Aorta (tissue), 5 donors: Measurements from ENCODE around the gene CCDC33. TPM values are rescaled to one million over a fixed set of nuclear protein-coding genes. Genes with fewer than 3 reads are reported as not detected.

Source experiments
- ATAC-seq: fragments of 200-7000 bp; cut with Tn5 transposase; one replicate; pipeline ENCODE4 v1.9.1; 2022; ENCODE audit warnings: moderate library complexity; ENCODE audit not compliant: low FRiP score
- DNase-seq, 2 donors: peaks; one replicate each; pipeline ENCODE4 v3.0.0-alpha.2; 2020
- H3K27ac ChIP-seq, 2 donors: one replicate each; pipeline ENCODE4 v1.5.1; 2013; ENCODE audit warnings: low read length in 2 of 2, mild to moderate bottlenecking in 2 of 2, moderate library complexity in 2 of 2, control low read depth in 1 of 2, inconsistent platforms in 1 of 2, low read depth in 1 of 2
- H3K27me3 ChIP-seq, 2 donors: one replicate each; pipeline ENCODE4 v1.6.1; 2013; ENCODE audit warnings: control low read depth in 1 of 2, low read length in 1 of 2, mild to moderate bottlenecking in 1 of 2, moderate library complexity in 1 of 2; ENCODE audit not compliant: insufficient read depth in 2 of 2, control insufficient read depth in 1 of 2
- H3K36me3 ChIP-seq, 2 donors: one replicate each; pipeline ENCODE4 v1.6.1; 2013; ENCODE audit warnings: control low read depth in 1 of 2, low read length in 1 of 2, mild to moderate bottlenecking in 1 of 2; ENCODE audit not compliant: insufficient read depth in 2 of 2, control insufficient read depth in 1 of 2
- H3K4me1 ChIP-seq, 2 donors: one replicate each; pipeline ENCODE4 v1.6.1; 2013; ENCODE audit warnings: low read length in 2 of 2, control low read depth in 1 of 2, mild to moderate bottlenecking in 1 of 2, moderate library complexity in 1 of 2; ENCODE audit not compliant: insufficient read depth in 2 of 2, control insufficient read depth in 1 of 2
- H3K4me3 ChIP-seq, 2 donors: one replicate each; pipeline ENCODE4 v1.5.1; 2013; ENCODE audit warnings: low read length in 2 of 2, control low read depth in 1 of 2, mild to moderate bottlenecking in 1 of 2
- H3K9me3 ChIP-seq: one replicate; pipeline ENCODE4 v1.6.1; 2013; ENCODE audit warnings: mild to moderate bottlenecking, low read length; ENCODE audit not compliant: control insufficient read depth
- WGBS, 2 donors: extraction: QIAGEN DNeasy Blood & Tissue Kit; methylation state at CpG; one replicate each; pipeline ENCODE4 v1.1.7; 2013; 5-methylcytosine and 5-hydroxymethylcytosine counted together
- intact Hi-C, 2 donors: fragments of 100-400 bp; cut with DNase I; formaldehyde crosslinking; loops; one replicate each; pipeline versions ENCODE4 v1.14.2 to v1.15.0; 2022
- polyA plus RNA-seq, 2 donors: library from polyadenylated mRNA; stranded (reverse); fragments of 200-250 nt; gene quantifications; one replicate each; pipeline ENCODE4 v1.2.3, GENCODE V29; 2013
- total RNA-seq, 2 donors: library from RNA; stranded (reverse); fragmentation: NEBNext Ultra II Directional; extraction: Animal tissue kit (Norgen Biotek cat#: 25700); gene quantifications; one replicate each; pipeline ENCODE4 v1.2.1, GENCODE V29; 2021
- donor health status: healthy with polysubstance abuse.
- donor health status: Bipolar disorder and iron deficiency.
- donor health status: DM: no; HTN: no; CAD: no.
- donor health status: DM: no; HTN: no; CAD: no.
- donor health status: DM: yes; HTN: yes; CAD: no.

The CCDC33 gene
- total and polyA plus RNA-seq, 4 donors = not detected

DNA sequence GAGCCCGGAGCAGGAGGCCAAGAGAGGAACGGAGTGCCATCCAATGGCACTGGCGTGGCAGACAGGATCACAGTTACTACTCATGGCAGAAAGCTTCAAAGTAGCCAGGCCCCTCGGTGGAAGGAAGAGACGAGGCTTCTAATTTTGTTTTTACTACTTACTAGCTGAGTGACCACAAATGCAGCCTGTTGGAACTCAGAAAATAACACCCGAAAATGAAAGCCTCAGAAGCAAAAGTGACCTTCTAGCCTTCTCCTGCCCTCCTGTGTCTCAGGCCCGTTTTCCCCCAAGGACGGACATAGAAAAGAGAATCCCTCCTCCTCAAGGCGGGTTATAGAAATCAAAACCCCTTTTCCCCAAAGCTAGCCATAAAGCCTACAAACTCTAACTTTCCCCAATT, 23.6 kb upstream of the CCDC33 start:
- ATAC-seq = no peak
- no peaks in the 10 kb centered on the region for H3K4me1 ChIP-seq
- DNase-seq = no peak

DNA sequence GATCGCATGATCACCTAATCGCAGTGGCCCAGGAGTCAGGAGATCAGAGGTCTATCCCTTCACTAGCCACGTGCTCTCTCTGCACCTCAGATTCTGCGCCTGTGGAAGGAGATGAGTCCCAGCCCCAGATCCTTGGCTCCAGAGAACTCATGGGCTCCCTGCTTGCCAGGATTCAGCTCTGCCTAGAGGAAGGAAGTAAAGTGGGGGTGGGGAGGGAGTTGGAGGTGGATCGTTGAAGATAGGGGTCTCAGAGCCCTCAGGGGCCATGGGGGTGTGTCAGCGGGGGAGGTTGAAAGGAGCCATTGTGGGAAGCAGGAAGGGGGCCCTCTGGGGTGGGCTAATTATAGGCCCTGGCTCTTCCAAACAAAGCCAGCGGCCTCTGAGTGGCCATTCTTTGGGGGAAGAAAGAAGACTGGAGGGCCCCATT, 22.3 kb upstream of the CCDC33 start:
- intact Hi-C loops = no loop called here
- no peaks in the 10 kb centered on the region for H3K4me1 ChIP-seq
- H3K4me3 ChIP-seq = no peak overlapping the region
- H3K27me3 ChIP-seq = no peaks in the 10 kb centered on the region
- no peak overlapping the region for H3K27ac ChIP-seq
- no peaks in the 10 kb centered on the region for H3K36me3 ChIP-seq
- no peaks in the 10 kb centered on the region for H3K9me3 ChIP-seq
- WGBS, 2 donors = 78 to 84% methylated on average over 7 of the region's 7 CpGs
- no peak for ATAC-seq
- no peak for DNase-seq

More for the DNA sequence above, 23.6 kb upstream of the CCDC33 start:
- 86 to 91% methylated on average over 9 of the region's 9 CpGs for WGBS, 2 donors
- H3K9me3 ChIP-seq = no peaks in the 10 kb centered on the region
- no peak overlapping the region for H3K4me3 ChIP-seq
- no peaks in the 10 kb centered on the region for H3K27me3 ChIP-seq
- intact Hi-C loops = no loop called here
- H3K27ac ChIP-seq = no peak overlapping the region
- no peaks in the 10 kb centered on the region for H3K36me3 ChIP-seq

- Histone ChIP-seq H3K4me3 (no peak overlapping the region), H3K27me3 (no peaks in the 10 kb centered on the region), H3K27ac (no peak overlapping the region), H3K9me3 (no peaks in the 10 kb centered on the region), H3K4me1 (no peaks in the 10 kb centered on the region), H3K36me3 (no peaks in the 10 kb centered on the region)
- no peak for DNase-seq
- intact Hi-C loops = no loop called here
- WGBS, 2 donors = 87 to 88% methylated on average over 6 of the region's 6 CpGs
- no peak for ATAC-seq
Observed at GRCh38 chr15:74214324-74215021, 21.7 kb upstream of the CCDC33 start.

- DNase-seq (no peak), ATAC-seq (no peak)
- Histone ChIP-seq H3K4me1 (no peaks in the 10 kb centered on the region), H3K36me3 (no peaks in the 10 kb centered on the region), H3K27ac (no peak overlapping the region), H3K4me3 (no peak overlapping the region), H3K27me3 (no peaks in the 10 kb centered on the region), H3K9me3 (no peaks in the 10 kb centered on the region)
- 92 to 93% methylated on average over 8 of the region's 8 CpGs for WGBS, 2 donors
- intact Hi-C loops = no loop called here
Observed at GRCh38 chr15:74215958-74216357, 20.2 kb upstream of the CCDC33 start.

- no peaks in the 10 kb centered on the region for H3K27me3 ChIP-seq
- ATAC-seq (no peak), DNase-seq (no peak)
- H3K9me3 ChIP-seq = no peaks in the 10 kb centered on the region
- WGBS, 2 donors = 75 to 76% methylated on average over 3 of the region's 3 CpGs
- no peaks in the 10 kb centered on the region for H3K4me1 ChIP-seq
- no peaks in the 10 kb centered on the region for H3K36me3 ChIP-seq
- H3K4me3 ChIP-seq = no peak overlapping the region
- H3K27ac ChIP-seq = no peak overlapping the region
- intact Hi-C loops = no loop called here
Observed at GRCh38 chr15:74216949-74217348, 19.2 kb upstream of the CCDC33 start.

DNA sequence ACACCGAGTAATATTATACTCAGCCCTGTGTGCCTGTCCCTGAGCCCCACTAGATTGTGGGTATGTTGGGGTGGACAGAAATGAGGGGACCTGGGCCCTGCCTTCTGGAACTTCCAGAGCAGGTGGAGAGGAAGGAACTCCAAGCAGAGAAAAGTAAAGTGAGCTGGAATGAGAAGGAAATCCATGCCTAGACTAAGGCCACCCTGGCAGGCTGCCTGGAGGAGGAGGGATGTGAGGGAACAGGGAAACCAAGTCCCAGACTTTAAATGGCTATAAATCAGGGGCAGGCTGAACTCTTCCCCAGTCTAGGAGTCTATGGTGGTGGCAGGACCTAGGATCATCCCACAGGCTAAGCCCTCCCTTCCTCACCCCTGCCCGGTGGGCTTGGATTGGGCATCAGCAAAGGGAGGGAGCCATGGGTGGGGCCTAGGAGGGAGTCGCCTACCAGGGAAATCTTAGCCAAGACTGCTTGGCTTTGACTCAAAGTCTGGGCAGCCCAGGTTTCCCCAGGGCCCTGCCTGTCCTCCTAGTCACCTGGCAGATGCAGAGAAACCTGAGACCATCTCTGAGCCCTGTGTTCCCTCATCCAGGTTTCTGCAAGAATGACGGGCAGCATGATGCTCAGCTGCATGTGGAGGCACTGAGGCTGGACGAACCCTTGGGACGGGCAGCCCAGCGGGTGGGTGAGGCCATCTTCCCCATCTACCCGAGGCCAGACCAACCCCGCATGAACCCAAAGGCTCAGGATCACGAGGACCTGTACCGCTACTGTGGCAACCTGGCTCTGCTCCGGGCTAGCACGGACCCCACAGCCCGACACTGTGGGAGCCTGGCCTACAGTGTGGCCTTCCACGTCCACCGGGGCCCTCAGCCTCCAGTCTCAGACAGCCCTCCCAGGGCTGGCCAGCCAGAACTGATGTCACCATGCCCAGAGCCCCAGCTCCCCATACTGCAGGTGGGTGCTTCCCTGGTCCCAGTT, 17.9 kb upstream of the CCDC33 start:
- WGBS, 2 donors = 92 to 93% methylated on average over 16 of the region's 16 CpGs
- intact Hi-C loops = no loop called here
- ATAC-seq = no peak

GRCh38 chr15:74220475-74221248, 15.5 kb upstream of the CCDC33 start:
- no peaks in the 10 kb centered on the region for H3K4me1 ChIP-seq
- no peak overlapping the region for H3K27ac ChIP-seq
- intact Hi-C loops = no loop called here
- no peaks in the 10 kb centered on the region for H3K36me3 ChIP-seq
- 81 to 84% methylated on average over 11 of the region's 11 CpGs for WGBS, 2 donors
- no peak overlapping the region for H3K4me3 ChIP-seq
- H3K27me3 ChIP-seq = no peaks in the 10 kb centered on the region
- no peaks in the 10 kb centered on the region for H3K9me3 ChIP-seq
- DNase-seq (no peak), ATAC-seq (no peak)

More for the DNA sequence above, 17.9 kb upstream of the CCDC33 start:
- Histone ChIP-seq H3K27me3 (no peaks in the 10 kb centered on the region), H3K9me3 (no peaks in the 10 kb centered on the region), H3K4me3 (no peak overlapping the region), H3K4me1 (no peaks in the 10 kb centered on the region), H3K36me3 (no peaks in the 10 kb centered on the region), H3K27ac (no peak overlapping the region)
- DNase-seq = no peak

- intact Hi-C loops = no loop called here
- Histone ChIP-seq H3K36me3 (no peaks in the 10 kb centered on the region), H3K9me3 (no peaks in the 10 kb centered on the region), H3K4me3 (no peak overlapping the region), H3K27me3 (no peaks in the 10 kb centered on the region), H3K27ac (no peak overlapping the region), H3K4me1 (no peaks in the 10 kb centered on the region)
- 59 to 71% methylated on average over 12 of the region's 12 CpGs for WGBS, 2 donors
- no peak for DNase-seq
- no peak for ATAC-seq
Observed at GRCh38 chr15:74221399-74222239, 14.5 kb upstream of the CCDC33 start.
